K562 (cell line): ENCODE data around the gene FJX1. TPM values are rescaled to one million over a fixed set of nuclear protein-coding genes. Genes with fewer than 3 reads are reported as not detected.

Experiments
- ATAC-seq: fragments of 200-7000 bp; cut with Tn5 transposase; 3 replicates; pipeline ENCODE4 v1.9.1; 2020; ENCODE audit warnings: moderate library complexity
- BruUV-seq: library from RNA; stranded (reverse); fragments of 400-500 nt; replicated peaks from 2 replicates; lab custom pipeline; 2021; lab: Mats Ljungman, UMichigan
- CTCF ChIA-PET: fragments of 300-600 bp; formaldehyde crosslinking; extraction: SDS; loops from one replicate; lab custom pipeline; 2021; ENCODE audit warnings: low intra/inter-chr PET ratio; lab: Yijun Ruan, JAX
- POLR2A ChIA-PET: fragments of 300-600, 350-650 bp; sonication (Branson Sonifier 250); formaldehyde crosslinking; extraction: SDS; loops from one replicate; lab custom pipeline; 2021; ENCODE audit warnings: antibody characterized with exemption, inconsistent platforms; lab: Yijun Ruan, JAX
- DNase-seq, 4 experiments: peaks; one replicate each; pipeline versions ENCODE4 v3.0.0 to v3.0.0-alpha.2; 2011 to 2018; ENCODE audit warnings: low spot score in 3 of 4, mixed read lengths in 3 of 4; ENCODE audit errors: extremely low read depth in 1 of 4
- FAIRE-seq: peaks from 2 replicates; lab custom pipeline; 2011; peaks lifted over from hg19 to GRCh38; lab: Jason Lieb, UNC
- H2AFZ ChIP-seq: 2 replicates; pipeline ENCODE4 v1.6.0; 2011; ENCODE audit warnings: low read depth, low read length, control low read depth, inconsistent platforms
- H3K27ac ChIP-seq: fragments of 200-600 bp; 3 replicates; pipeline ENCODE4 v1.8.0; 2011; ENCODE audit warnings: low read depth, mild to moderate bottlenecking, control low read depth, inconsistent platforms, low read length, moderate library complexity, mixed read lengths; ENCODE audit errors: extremely low read depth
- H3K27me3 ChIP-seq, 2 experiments: fragments of 300-600 bp in 1 of 2; 2 replicates in 1 of 2; 3 replicates in 1 of 2; pipeline versions ENCODE4 v1.6.0 to v1.8.0; 2011; ENCODE audit warnings: inconsistent platforms in 2 of 2, low read length in 2 of 2, mild to moderate bottlenecking in 1 of 2, mixed read lengths in 1 of 2, moderate library complexity in 1 of 2; ENCODE audit not compliant: control insufficient read depth in 2 of 2, insufficient read depth in 2 of 2
- H3K36me3 ChIP-seq: fragments of 300-600 bp; 3 replicates; pipeline ENCODE4 v1.8.0; 2011; ENCODE audit warnings: mild to moderate bottlenecking, low read length, inconsistent platforms; ENCODE audit not compliant: control insufficient read depth, insufficient read depth
- H3K4me1 ChIP-seq, 2 experiments: fragments of 200-600 bp in 1 of 2; replicated peaks in 1 of 2; 2 replicates in 1 of 2; 3 replicates in 1 of 2; pipeline versions ENCODE4 v1.5.1 to v1.8.0; 2011; ENCODE audit warnings: inconsistent platforms in 2 of 2, low read length in 2 of 2, mild to moderate bottlenecking in 1 of 2, mixed read lengths in 1 of 2, moderate library complexity in 1 of 2; ENCODE audit not compliant: control insufficient read depth in 2 of 2, insufficient read depth in 2 of 2
- H3K4me2 ChIP-seq: 2 replicates; pipeline ENCODE4 v1.6.1; 2011; ENCODE audit warnings: low read length, control low read depth, inconsistent platforms, mixed read lengths; ENCODE audit not compliant: insufficient read depth
- H3K4me3 ChIP-seq: fragments of 200-600 bp; sonication (generic), shearing (Covaris generic); 2 replicates; pipeline ENCODE4 v1.5.1; 2016; ENCODE audit warnings: control low read depth, inconsistent platforms
- H3K79me2 ChIP-seq: fragments of 200-600 bp; 3 replicates; pipeline ENCODE4 v1.8.0; 2011; ENCODE audit warnings: low read length, inconsistent platforms; ENCODE audit not compliant: control insufficient read depth, insufficient read depth
- H3K9ac ChIP-seq, 2 experiments: 2 replicates each; pipeline versions ENCODE4 v1.6.0 to v1.6.1; 2011; ENCODE audit warnings: low read depth in 2 of 2, low read length in 2 of 2, control low read depth in 1 of 2, inconsistent platforms in 1 of 2, mild to moderate bottlenecking in 1 of 2, mixed read lengths in 1 of 2; ENCODE audit not compliant: insufficient read depth in 1 of 2
- H3K9me1 ChIP-seq: one replicate; pipeline ENCODE4 v1.6.0; 2011; ENCODE audit warnings: inconsistent platforms, mild to moderate bottlenecking, low read length, moderate library complexity; ENCODE audit not compliant: control insufficient read depth, insufficient read depth
- H3K9me3 ChIP-seq: replicated peaks from 2 replicates; pipeline ENCODE4 v1.5.1; 2011; ENCODE audit warnings: low read depth, low read length, inconsistent platforms; ENCODE audit not compliant: control insufficient read depth, insufficient read depth
- H4K20me1 ChIP-seq: replicated peaks from 2 replicates; pipeline ENCODE4 v1.6.1; 2011; ENCODE audit warnings: low read length, inconsistent platforms, mixed read lengths; ENCODE audit not compliant: control insufficient read depth, insufficient read depth
- ZBTB11 ChIP-seq, 3 experiments: fragments of 200-800 bp in 1 of 3; fragments of 250-450 bp in 1 of 3; fragments of 450-650 bp in 1 of 3; sonication (Bioruptor Pico) in 1 of 3; sonication (Bioruptor generic) in 1 of 3; formaldehyde crosslinking in 1 of 3; IDR thresholded peaks; 2 replicates each; pipeline versions ENCODE4 v1.6.1 to v1.8.0; 2016 to 2022; ENCODE audit warnings: mild to moderate bottlenecking in 2 of 3, missing genetic modification characterization in 2 of 3, missing compliant biosample characterization in 1 of 3, moderate library complexity in 1 of 3
- ZNF518B ChIP-seq: fragments of 250-450 bp; sonication (Bioruptor Pico); IDR thresholded peaks from 2 replicates; pipeline ENCODE4 v1.5.0; 2021; ENCODE audit warnings: mild to moderate bottlenecking, moderate library complexity
- ZNF766 ChIP-seq: fragments of 200-800 bp; sonication (Bioruptor generic); conservative IDR thresholded peaks from 2 replicates; pipeline ENCODE4 v1.6.1; 2016; ENCODE audit warnings: missing genetic modification characterization, missing compliant biosample characterization
- ZNF778 ChIP-seq: fragments of 450-650 bp; formaldehyde crosslinking; IDR thresholded peaks from 2 replicates; pipeline ENCODE4 v1.4.0; 2020; ENCODE audit warnings: mild to moderate bottlenecking, moderate library complexity
- WGBS: fragments of 100-300 bp; shearing (Covaris generic); methylation state at CpG from one replicate; pipeline ENCODE4 v1.1.6; 2016; ENCODE audit warnings: low coverage, mixed read lengths; ENCODE audit not compliant: insufficient coverage; ENCODE audit errors: missing lambda C conversion rate; 5-methylcytosine and 5-hydroxymethylcytosine counted together
- in situ Hi-C: fragments of 300-500 bp; cut with MboI; formaldehyde crosslinking; loops from 4 replicates; pipeline ENCODE4 v1.15.0; 2018; ENCODE audit warnings: inconsistent platforms, mixed read lengths
- intact Hi-C: fragments of 100-400 bp; cut with micrococcal nuclease; formaldehyde crosslinking; loops from 2 replicates; pipeline ENCODE4 v1.14.2; 2022
- polyA plus RNA-seq, 8 experiments: library from polyadenylated mRNA; depleted of rRNA in 4 of 8; stranded (reverse) in 5 of 8; unstranded in 3 of 8; fragments of >200 nt; fragmentation: Nextera tagmentation in 2 of 8; fragmentation: Illumina TruSeq in 1 of 8; extraction: Ambion mirVana in 2 of 8; extraction: Trizol in 1 of 8; gene quantifications; 2 replicates each; pipeline versions ENCODE4 v1.2.1 to v1.2.3, GENCODE V29; 2011 to 2014; ENCODE audit warnings: inconsistent platforms in 1 of 8, missing spikeins in 1 of 8
- total RNA-seq, 7 experiments: library from RNA; depleted of rRNA in 6 of 7; stranded (reverse); fragments of >200 nt in 6 of 7; fragmentation: Illumina TruSeq in 2 of 7; extraction: Trizol in 2 of 7; gene quantifications; 2 replicates each; pipeline versions ENCODE4 v1.2.1 to v1.2.3, GENCODE V29; 2011 to 2021; ENCODE audit warnings: low replicate concordance in 1 of 7

FJX1 gene
- total and polyA plus RNA-seq, 9 of the 15 experiments (the other 6 are each of a cell fraction or from before 2014, with no cell fraction given), result 0.10 to 2.7 (median 0.72) TPM

DNA sequence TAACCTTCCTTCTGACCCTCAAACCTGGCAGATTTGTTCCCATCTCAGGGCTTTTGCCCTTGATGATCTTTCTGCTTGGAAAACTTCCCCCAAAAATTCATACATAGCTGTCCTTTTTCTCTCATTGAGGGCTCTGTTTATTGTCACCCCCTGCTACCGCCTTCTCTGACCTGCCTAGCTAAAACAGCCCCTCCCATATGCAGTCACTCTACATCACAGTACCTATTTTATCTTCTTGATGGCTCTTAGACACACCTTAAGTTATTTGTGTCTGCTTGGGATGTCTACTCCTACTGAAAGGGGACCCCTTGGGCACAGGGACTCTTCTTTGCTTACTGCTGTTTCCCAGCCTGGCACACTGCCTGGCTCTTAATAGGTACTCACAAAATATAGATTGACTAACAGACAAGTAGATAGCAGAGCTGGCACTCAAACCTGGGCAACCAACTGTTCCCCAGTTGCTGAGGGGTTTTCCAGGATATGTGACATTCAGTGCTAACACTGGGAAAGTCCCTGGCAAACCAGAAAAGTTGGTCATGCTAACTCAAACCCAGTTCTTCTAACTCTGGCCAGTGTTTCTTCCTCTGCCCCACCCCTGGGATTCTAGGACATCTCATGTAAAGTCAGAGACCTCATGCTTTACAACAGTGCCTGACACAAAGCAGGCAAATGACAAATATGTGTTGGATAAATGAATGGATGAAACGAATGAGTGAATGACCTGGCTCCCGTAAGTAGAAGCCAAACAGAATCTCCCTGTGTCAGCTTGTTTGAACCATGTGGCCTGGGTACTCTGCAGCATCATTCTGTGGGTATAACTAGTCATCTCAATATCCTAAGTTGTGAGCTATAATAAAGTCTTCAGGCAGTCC lies 19.8 kb upstream of the FJX1 start:
- H3K36me3 ChIP-seq, result no peaks in the 10 kb centered on the region
- no peak overlapping the region for H3K27ac ChIP-seq
- WGBS, result 4% methylated on average over 3 of the region's 3 CpGs
- peaks cover 0 to 3% of the 10 kb centered on the region in 2 experiments; a peak in 1 of 5 replicates for H3K27me3 ChIP-seq
- TF ChIP-seq ZNF778 (CRISPR knock-in tag) (no peak), ZNF518B (CRISPR knock-in tag) (no peak), ZBTB11 (CRISPR knock-in tag; IDR thresholded peaks at IDR 0.05) (no peak), ZNF766 (no peak)
- H3K9ac ChIP-seq, result no peak overlapping the region
- no peak for DNase-seq
- H3K4me1 ChIP-seq, result no peaks in the 10 kb centered on the region
- POLR2A ChIA-PET, result interaction anchor here (1.0 kb wide), 1 partner anchor 21 kb away, joined by 3 read pairs; no protein-coding TSS in a partner anchor
- intact Hi-C loops (no loop called here), in situ Hi-C loops (no loop called here)
- no peaks in the 10 kb centered on the region for H4K20me1 ChIP-seq
- CTCF ChIA-PET, result no interaction called here
- H3K9me3 ChIP-seq, result no peaks in the 10 kb centered on the region
- no TSS peak for BruUV-seq
- no peak overlapping the region for H3K4me3 ChIP-seq
- no peaks in the 10 kb centered on the region for H3K79me2 ChIP-seq
- FAIRE-seq, result no peak
- no peak overlapping the region for H2AFZ ChIP-seq
- no peak overlapping the region for H3K4me2 ChIP-seq
- ATAC-seq, result no peak
- no peaks in the 10 kb centered on the region for H3K9me1 ChIP-seq
